Peyer's patch (tissue), 4 donors: ENCODE data around the gene CMPK1.

Experiments
- CTCF ChIP-seq, 6 experiments: fragments of 450-650 bp in 4 of 6; fragments of 200-600 bp in 2 of 6; sonication (generic) in 1 of 6; IDR thresholded peaks; one replicate each; pipeline ENCODE4 v1.5.1; 2017 to 2019; ENCODE audit warnings: antibody characterized with exemption in 6 of 6, mild to moderate bottlenecking in 3 of 6, moderate library complexity in 1 of 6
- POLR2A ChIP-seq, 2 donors: fragments of 450-650 bp; IDR thresholded peaks; one replicate each; pipeline ENCODE4 v1.5.1; 2017; ENCODE audit warnings: antibody characterized with exemption in 2 of 2, mild to moderate bottlenecking in 2 of 2, moderate library complexity in 2 of 2

- no peak for TF ChIP-seq CTCF (IDR thresholded peaks at IDR 0.05)
- TF ChIP-seq POLR2A (IDR thresholded peaks at IDR 0.05) = no peak
These were observed 14.1 kb downstream of the CMPK1 start for GRCh38 chr1:47347735-47348134.
